H9 (cell line): Measurements from ENCODE around the gene SAV1. TPM values are rescaled to one million over a fixed set of nuclear protein-coding genes. Genes with fewer than 3 reads are reported as not detected.

Experiments used
- DNase-seq: peaks from one replicate; pipeline ENCODE4 v3.0.0-alpha.2; 2017
- H2AFZ ChIP-seq: one replicate; pipeline ENCODE4 v1.6.1; 2013; ENCODE audit warnings: mild to moderate bottlenecking, low read length, control low read depth, moderate library complexity
- H2AK5ac ChIP-seq: 2 replicates; pipeline ENCODE4 v1.6.1; 2013; ENCODE audit warnings: low read length, control low read depth, mixed read lengths; ENCODE audit not compliant: insufficient read length
- H2BK120ac ChIP-seq: one replicate; pipeline ENCODE4 v1.6.1; 2013; ENCODE audit warnings: low read depth, mild to moderate bottlenecking, low read length, control low read depth, inconsistent platforms; ENCODE audit not compliant: poor library complexity, severe bottlenecking
- H2BK12ac ChIP-seq: 2 replicates; pipeline ENCODE4 v1.6.1; 2013; ENCODE audit warnings: low read length, control low read depth, mixed read lengths, low read depth; ENCODE audit not compliant: insufficient read length
- H2BK15ac ChIP-seq: 2 replicates; pipeline ENCODE4 v1.6.1; 2013; ENCODE audit warnings: low read depth, low read length, control low read depth
- H2BK20ac ChIP-seq: one replicate; pipeline ENCODE4 v1.6.1; 2013; ENCODE audit warnings: low read depth, mild to moderate bottlenecking, low read length, control low read depth, inconsistent platforms; ENCODE audit not compliant: poor library complexity, severe bottlenecking
- H2BK5ac ChIP-seq: 2 replicates; pipeline ENCODE4 v1.6.1; 2013; ENCODE audit warnings: low read length, control low read depth, mixed read lengths; ENCODE audit not compliant: insufficient read length
- H3K14ac ChIP-seq: 2 replicates; pipeline ENCODE4 v1.6.1; 2013; ENCODE audit warnings: low read length, control low read depth; ENCODE audit not compliant: insufficient read depth
- H3K18ac ChIP-seq: 2 replicates; pipeline ENCODE4 v1.6.1; 2013; ENCODE audit warnings: low read depth, mild to moderate bottlenecking, mixed read lengths, low read length, control low read depth; ENCODE audit not compliant: insufficient read length
- H3K23ac ChIP-seq: 2 replicates; pipeline ENCODE4 v1.6.1; 2013; ENCODE audit warnings: low read length, control low read depth, mixed read lengths, low read depth; ENCODE audit not compliant: insufficient read length
- H3K23me2 ChIP-seq: 2 replicates; pipeline ENCODE4 v1.6.1; 2013; ENCODE audit warnings: low read depth, mild to moderate bottlenecking, mixed read lengths, low read length, control low read depth; ENCODE audit not compliant: insufficient read length, poor library complexity, severe bottlenecking
- H3K27ac ChIP-seq: 2 replicates; pipeline ENCODE4 v1.5.1; 2013; ENCODE audit warnings: low read length, control low read depth, mixed read lengths, low read depth; ENCODE audit not compliant: insufficient read length
- H3K27me3 ChIP-seq: 2 replicates; pipeline ENCODE4 v1.6.1; 2013; ENCODE audit warnings: low read length, control low read depth, inconsistent platforms; ENCODE audit not compliant: insufficient read depth
- H3K4ac ChIP-seq: 2 replicates; pipeline ENCODE4 v1.6.1; 2013; ENCODE audit warnings: low read depth, mild to moderate bottlenecking, control low read depth, inconsistent platforms, low read length, moderate library complexity
- H3K4me1 ChIP-seq: 2 replicates; pipeline ENCODE4 v1.6.1; 2013; ENCODE audit warnings: low read length, control low read depth, inconsistent platforms; ENCODE audit not compliant: insufficient read depth
- H3K4me2 ChIP-seq: 2 replicates; pipeline ENCODE4 v1.6.1; 2013; ENCODE audit warnings: low read length, control low read depth, mixed read lengths; ENCODE audit not compliant: insufficient read length, insufficient read depth
- H3K56ac ChIP-seq: 2 replicates; pipeline ENCODE4 v1.6.1; 2013; ENCODE audit warnings: low read depth, mild to moderate bottlenecking, mixed read lengths, low read length, control low read depth; ENCODE audit not compliant: insufficient read length
- H3K79me1 ChIP-seq: 2 replicates; pipeline ENCODE4 v1.6.1; 2013; ENCODE audit warnings: low read depth, mild to moderate bottlenecking, moderate library complexity, low read length, control low read depth, inconsistent platforms; ENCODE audit not compliant: insufficient read depth, poor library complexity, severe bottlenecking
- H3K79me2 ChIP-seq: 2 replicates; pipeline ENCODE4 v1.6.1; 2013; ENCODE audit warnings: low read length, control low read depth, inconsistent platforms; ENCODE audit not compliant: insufficient read depth
- H3K9ac ChIP-seq: 2 replicates; pipeline ENCODE4 v1.6.1; 2013; ENCODE audit warnings: low read length, control low read depth, mixed read lengths; ENCODE audit not compliant: insufficient read length; ENCODE audit errors: extremely low read depth
- H3K9me3 ChIP-seq: one replicate; pipeline ENCODE4 v1.6.1; 2013; ENCODE audit warnings: low read depth, low read length, inconsistent platforms; ENCODE audit not compliant: control insufficient read depth
- H3T11ph ChIP-seq: one replicate; pipeline ENCODE4 v1.6.1; 2013; ENCODE audit warnings: mild to moderate bottlenecking, low read length, control low read depth, inconsistent platforms
- H4K20me1 ChIP-seq: one replicate; pipeline ENCODE4 v1.6.1; 2013; ENCODE audit not compliant: control insufficient read depth, insufficient read length, insufficient read depth
- H4K5ac ChIP-seq: 2 replicates; pipeline ENCODE4 v1.6.1; 2013; ENCODE audit warnings: low read depth, mild to moderate bottlenecking, mixed read lengths, low read length, control low read depth; ENCODE audit not compliant: insufficient read length
- H4K8ac ChIP-seq: replicated peaks from 2 replicates; pipeline ENCODE4 v1.6.1; 2013; ENCODE audit warnings: low read length, control low read depth, mixed read lengths, low read depth; ENCODE audit not compliant: insufficient read length
- H4K91ac ChIP-seq: 2 replicates; pipeline ENCODE4 v1.6.1; 2013; ENCODE audit warnings: low read depth, mild to moderate bottlenecking, moderate library complexity, mixed read lengths, low read length, control low read depth; ENCODE audit not compliant: insufficient read length
- H3K27ac Mint-ChIP-seq, 3 experiments: 2 replicates in 2 of 3; 3 replicates in 1 of 3; pipeline ENCODE4 v1.8.0; 2020 to 2021; ENCODE audit warnings: mixed read lengths in 3 of 3, mild to moderate bottlenecking in 1 of 3, moderate library complexity in 1 of 3
- H3K27me3 Mint-ChIP-seq: 2 replicates; pipeline ENCODE4 v1.8.0; 2021; ENCODE audit warnings: low read depth, mild to moderate bottlenecking, moderate library complexity, mixed read lengths
- H3K36me3 Mint-ChIP-seq, 3 experiments: 2 replicates in 2 of 3; 3 replicates in 1 of 3; pipeline ENCODE4 v1.8.0; 2020 to 2021; ENCODE audit warnings: low read depth in 3 of 3, mixed read lengths in 3 of 3; ENCODE audit not compliant: insufficient read depth in 1 of 3
- H3K4me1 Mint-ChIP-seq, 2 experiments: 2 replicates each; pipeline ENCODE4 v1.8.0; 2020; ENCODE audit warnings: mixed read lengths in 2 of 2
- H3K4me3 Mint-ChIP-seq, 2 experiments: 2 replicates in 1 of 2; 3 replicates in 1 of 2; pipeline ENCODE4 v1.8.0; 2020 to 2021; ENCODE audit warnings: mild to moderate bottlenecking in 2 of 2, mixed read lengths in 2 of 2, moderate library complexity in 1 of 2
- H3K9me3 Mint-ChIP-seq, 2 experiments: 2 replicates in 1 of 2; 3 replicates in 1 of 2; pipeline ENCODE4 v1.8.0; 2020; ENCODE audit warnings: mild to moderate bottlenecking in 2 of 2, mixed read lengths in 2 of 2, moderate library complexity in 1 of 2
- CTCF ChIP-seq: fragments of 200-600 bp; sonication (generic); conservative IDR thresholded peaks from 3 replicates; pipeline ENCODE4 v1.8.0; 2021; ENCODE audit warnings: antibody characterized with exemption, mild to moderate bottlenecking
- WGBS: extraction: QIAGEN DNeasy Blood & Tissue Kit; methylation state at CpG from one replicate; pipeline ENCODE4 v1.1.7; 2013; ENCODE audit warnings: missing lambda C conversion rate, low lambda C conversion rate, mixed read lengths; ENCODE audit not compliant: insufficient read length; ENCODE audit errors: extremely low coverage; 5-methylcytosine and 5-hydroxymethylcytosine counted together
- total RNA-seq: library from RNA; stranded (reverse); gene quantifications from 2 replicates; pipeline ENCODE4 v1.2.1, GENCODE V29; 2021

The SAV1 gene
- total RNA-seq, 1 experiment from 2014 or later, result 57.3 TPM

- Mint-ChIP-seq H3K36me3 (peaks cover 10 to 33% (median 15%) of the 10 kb centered on the region in 3 experiments; a peak in 6 of 7 replicates), H3K4me3 (no peak overlapping the region), H3K4me1 (peaks cover 6 to 7% of the 10 kb centered on the region in 2 experiments), H3K27ac (no peak overlapping the region), H3K9me3 (no peaks in the 10 kb centered on the region), H3K27me3 (no peaks in the 10 kb centered on the region)
- TF ChIP-seq CTCF, result no peak
- no peaks in the 10 kb centered on the region for H3K9me3 ChIP-seq
- H2AK5ac ChIP-seq, result no peak overlapping the region
- H3K79me2 ChIP-seq, result no peaks in the 10 kb centered on the region
- H4K5ac ChIP-seq, result no peak overlapping the region
- no peak overlapping the region for H2BK120ac ChIP-seq
- no peak overlapping the region for H2BK12ac ChIP-seq
- no peak overlapping the region for H4K91ac ChIP-seq
- H2AFZ ChIP-seq, result no peak overlapping the region
- H3K23me2 ChIP-seq, result no peaks in the 10 kb centered on the region
- H3K79me1 ChIP-seq, result no peaks in the 10 kb centered on the region
- no peak overlapping the region for H2BK15ac ChIP-seq
- no peak overlapping the region for H3K27ac ChIP-seq
- H3K27me3 ChIP-seq, result no peaks in the 10 kb centered on the region
- no peak overlapping the region for H3K9ac ChIP-seq
- H3K23ac ChIP-seq, result no peak overlapping the region
- H3K14ac ChIP-seq, result no peak overlapping the region
- no peak overlapping the region for H3K4ac ChIP-seq
- H3K4me2 ChIP-seq, result no peak overlapping the region
- H3K18ac ChIP-seq, result no peak overlapping the region
- H2BK5ac ChIP-seq, result no peak overlapping the region
- no peak overlapping the region for H2BK20ac ChIP-seq
- WGBS, result no CpG with 5 or more reads among the region's 2 CpGs
- H3T11ph ChIP-seq, result no peak overlapping the region
- peaks cover 3% of the 10 kb centered on the region for H4K20me1 ChIP-seq
- H4K8ac ChIP-seq, result no peak overlapping the region
- DNase-seq, result no peak
- no peaks in the 10 kb centered on the region; the same call in 1 of the 2 replicates for H3K4me1 ChIP-seq
- no peak overlapping the region for H3K56ac ChIP-seq
Observed at GRCh38 chr14:50635141-50635540, 33.0 kb downstream of the SAV1 start.
